SK-N-DZ (cell line): ENCODE results near the gene MECP2.

Experiments used
- small RNA-seq, 2 experiments: library from RNA; depleted of rRNA; stranded (forward); fragments of <200 nt; gene quantifications; one replicate each; pipeline ENCODE3, GENCODE V24; 2014

The MECP2 gene

Small RNA genes within 50 kb of the gene (small RNA-seq; reads per million reads assigned to genes)
- 0 to 0.04 reads per million in 2 experiments for gene MIR3202-1
